Fibroblast of the aortic adventitia (primary cell): ENCODE measurements around the gene PPIAL4G. TPM values are rescaled to one million over a fixed set of nuclear protein-coding genes. Genes with fewer than 3 reads are reported as not detected.
"Not testable (repeated sequence)": the region's sequence is repeated elsewhere in the genome, so short reads cannot be mapped to it uniquely, and the experiment has no call there.

ENCODE experiments used
- DNase-seq: peaks from one replicate; pipeline ENCODE4 v3.0.0-alpha.2; 2010; ENCODE audit warnings: low read depth
- H3K4me3 ChIP-seq: 2 replicates; pipeline ENCODE4 v1.5.1; 2011; ENCODE audit warnings: low read depth, mild to moderate bottlenecking, control low read depth, low read length, moderate library complexity
- total RNA-seq: library from RNA; depleted of rRNA; stranded (reverse); fragments of >200 nt; gene quantifications from 2 replicates; pipeline ENCODE4 v1.2.3, GENCODE V29; 2012; ENCODE audit warnings: low replicate concordance

PPIAL4G gene
- total RNA-seq: not detected in 2 replicates

DNA sequence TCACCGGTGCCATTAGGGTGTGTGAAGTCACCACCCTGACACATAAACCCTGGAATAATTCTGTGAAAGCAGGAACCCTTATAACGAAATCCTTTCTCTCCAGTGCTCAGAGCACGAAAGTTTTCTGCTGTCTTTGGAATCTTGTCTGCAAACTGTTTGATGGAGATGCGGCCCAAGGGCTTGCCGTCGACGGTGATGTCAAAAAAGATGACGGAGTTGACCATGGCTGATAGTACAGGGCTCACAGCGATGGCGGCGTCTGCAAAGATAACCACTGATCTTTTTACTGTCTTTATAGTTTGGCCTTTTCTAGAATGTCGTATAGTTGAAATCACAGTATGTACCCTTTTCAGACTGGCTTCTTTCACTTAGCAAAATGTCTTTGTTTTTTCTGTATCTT is at the start of gene PPIAL4G:
Gene PPIAL4G, minus strand, starts transcription at position 274 of the 400 bp plus-strand sequence. Its CDS starts 50 bp downstream, at position 224.
- DNase-seq, H3K4me3 ChIP-seq: not testable (repeated sequence)

DNA sequence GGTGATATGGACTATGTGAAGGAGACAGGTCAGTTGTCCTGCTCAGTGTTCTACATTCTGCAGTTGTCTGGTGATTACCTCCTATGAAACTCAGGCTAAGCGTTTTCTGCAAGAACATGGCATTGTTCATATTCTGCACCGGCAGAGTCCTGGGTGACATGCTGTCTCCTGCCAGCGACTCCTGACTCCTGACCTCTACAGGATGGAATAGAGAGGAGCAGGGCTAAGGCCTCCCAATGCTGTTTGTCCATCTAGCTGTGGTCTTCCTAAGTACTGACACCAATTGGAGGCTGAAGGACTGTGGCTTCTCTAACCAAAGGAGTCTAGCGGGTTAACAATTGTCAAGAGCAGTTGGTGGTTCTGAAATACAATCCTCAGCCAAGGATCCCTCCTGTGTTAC is 49.1 kb upstream of the PPIAL4G start:
- DNase-seq: peak; percentile 0
- not testable (repeated sequence) for H3K4me3 ChIP-seq

- peak overlapping the region; percentile 37 for H3K4me3 ChIP-seq
- DNase-seq: not testable (repeated sequence)
Measured at GRCh38 chr1:148529101-148529567, 46.0 kb upstream of the PPIAL4G start.

GRCh38 chr1:148528591-148528990 is 45.5 kb upstream of the PPIAL4G start:
- not testable (repeated sequence) for H3K4me3 ChIP-seq, DNase-seq

DNA sequence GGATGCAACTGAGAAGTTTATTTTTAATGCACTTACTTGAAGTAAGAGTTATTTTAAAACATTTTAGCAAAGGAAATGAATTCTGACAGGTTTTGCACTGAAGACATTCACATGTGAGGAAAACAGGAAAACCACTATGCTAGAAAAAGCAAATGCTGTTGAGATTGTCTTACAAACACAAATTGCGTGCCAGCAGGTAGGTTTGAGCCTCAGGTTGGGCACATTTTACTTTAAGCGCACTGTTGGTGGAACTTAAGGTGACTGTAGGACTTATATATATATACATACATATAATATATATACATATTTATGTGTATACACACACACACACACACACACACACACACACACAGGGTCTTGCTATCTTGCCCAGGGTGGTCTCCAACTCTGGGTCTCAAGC is 43.5 kb upstream of the PPIAL4G start:
- DNase-seq, H3K4me3 ChIP-seq: not testable (repeated sequence)

- not testable (repeated sequence) for H3K4me3 ChIP-seq, DNase-seq
Measured at GRCh38 chr1:148523205-148524144, 40.4 kb upstream of the PPIAL4G start.

GRCh38 chr1:148522561-148523204 is 39.6 kb upstream of the PPIAL4G start:
- DNase-seq: not testable (repeated sequence)

DNA sequence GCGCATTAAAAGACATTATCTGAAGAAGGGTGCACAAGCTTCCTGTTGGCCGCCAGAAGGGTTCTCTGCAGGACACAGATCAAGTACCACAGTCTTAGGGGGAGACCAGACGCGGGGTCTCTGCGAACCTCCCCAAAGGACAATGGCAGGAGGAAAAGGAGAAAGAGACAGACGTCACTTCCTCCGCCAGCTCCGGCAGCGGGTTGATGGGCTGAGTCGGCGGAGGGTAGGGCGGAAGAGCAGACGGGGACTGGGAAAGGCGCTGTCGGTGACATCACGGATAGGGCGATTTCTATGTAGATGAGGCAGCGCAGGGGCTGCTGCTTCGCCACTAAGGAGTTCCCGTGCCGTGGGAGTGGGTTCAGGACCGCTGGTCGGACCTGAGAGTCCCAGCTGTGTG is 39.0 kb upstream of the PPIAL4G start:
- peak overlapping the region; percentile 63 for H3K4me3 ChIP-seq
- not testable (repeated sequence) for DNase-seq

More at GRCh38 chr1:148522561-148523204, 39.6 kb upstream of the PPIAL4G start:
- peak overlapping the region; percentile 63 for H3K4me3 ChIP-seq

- DNase-seq: not testable (repeated sequence)
Measured at GRCh38 chr1:148514310-148514709, 31.2 kb upstream of the PPIAL4G start.

DNA sequence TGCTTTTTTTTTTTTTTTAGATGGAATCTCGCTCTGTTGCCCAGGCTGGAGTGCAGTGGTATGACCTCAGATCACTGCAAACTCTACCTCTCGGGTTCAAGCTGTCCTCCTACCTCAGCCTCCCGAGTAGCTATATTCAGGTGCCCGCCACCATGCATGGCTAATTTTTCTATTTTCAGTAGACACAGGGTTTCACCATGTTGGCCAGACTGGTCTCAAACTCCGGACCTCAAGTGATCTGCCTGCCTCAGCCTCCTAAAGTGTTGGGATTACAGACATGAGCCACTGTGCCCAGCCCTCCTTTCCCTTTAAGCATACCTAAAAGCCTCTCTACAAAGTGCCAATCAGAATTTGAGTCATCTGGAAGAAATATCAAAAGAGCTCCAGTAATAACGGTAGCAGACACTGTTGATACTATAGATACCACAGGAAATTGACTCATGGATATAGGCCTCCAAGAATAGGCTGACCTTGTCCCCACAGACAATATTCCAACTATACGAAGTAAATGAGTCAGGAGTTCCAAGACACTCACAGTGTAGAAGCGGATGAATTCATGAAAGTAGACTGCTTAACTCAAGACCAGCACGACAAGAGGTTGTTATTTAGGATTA is 29.6 kb upstream of the PPIAL4G start:
- DNase-seq: peak; percentile 16
- H3K4me3 ChIP-seq: not testable (repeated sequence)

More at GRCh38 chr1:148514310-148514709, 31.2 kb upstream of the PPIAL4G start:
- not testable (repeated sequence) for H3K4me3 ChIP-seq

DNA sequence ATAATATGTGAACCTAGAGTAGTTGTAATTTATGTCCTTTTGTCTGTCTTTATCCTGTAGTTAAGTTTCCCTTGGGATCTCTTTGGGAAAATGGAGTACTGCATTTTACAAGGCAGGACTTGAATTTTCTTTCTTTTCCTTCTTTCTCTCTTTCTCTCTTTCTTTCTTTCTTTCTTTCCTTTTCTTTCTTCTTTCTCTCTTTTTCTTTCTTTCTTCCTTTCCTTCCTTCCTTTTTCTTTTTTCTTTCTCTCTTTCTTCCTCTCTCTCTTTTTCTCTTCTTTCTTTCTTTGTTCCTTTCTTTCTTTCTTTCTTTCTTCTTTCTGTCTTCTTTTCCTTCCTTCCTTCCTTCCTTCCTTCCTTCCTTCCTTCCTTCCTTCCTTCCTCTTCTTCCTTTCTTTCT is 10.8 kb upstream of the PPIAL4G start:
- not testable (repeated sequence) for H3K4me3 ChIP-seq, DNase-seq

GRCh38 chr1:148481134-148481533 is 2.0 kb downstream of the PPIAL4G start:
- H3K4me3 ChIP-seq, DNase-seq: not testable (repeated sequence)

- H3K4me3 ChIP-seq, DNase-seq: not testable (repeated sequence)
Measured at GRCh38 chr1:148459694-148460093, 23.4 kb downstream of the PPIAL4G start.

GRCh38 chr1:148458901-148459581 is 24.1 kb downstream of the PPIAL4G start:
- peak; percentile 8 for DNase-seq
- H3K4me3 ChIP-seq: peak overlapping the region; percentile 70

GRCh38 chr1:148458398-148458797 is 24.7 kb downstream of the PPIAL4G start:
- DNase-seq: not testable (repeated sequence)
- peak overlapping the region; percentile 44 for H3K4me3 ChIP-seq

- peak; percentile 28 for DNase-seq
- H3K4me3 ChIP-seq: not testable (repeated sequence)
Measured at GRCh38 chr1:148452845-148453244, 30.3 kb downstream of the PPIAL4G start.

- H3K4me3 ChIP-seq, DNase-seq: not testable (repeated sequence)
Measured at GRCh38 chr1:148439654-148440325, 43.3 kb downstream of the PPIAL4G start.
